NCI-H446 (cell line): ENCODE results near the gene CA14.
A peak's percentile ranks its signal among the peaks of the same experiment; 100 is the strongest.
"Not testable (repeated sequence)": the region's sequence is repeated elsewhere in the genome, so short reads cannot be mapped to it uniquely, and the experiment has no call there.

Experiments
- DNase-seq, 2 experiments: peaks; one replicate each; lab custom pipeline; 2025; lab: John Stamatoyannopoulos, UW

Gene CA14

GRCh38 chr1:150235852-150236613 is 21.5 kb upstream of the CA14 start, which contains the start of gene ANP32E:
Gene ANP32E (minus strand): TSS chr1:150236112. CDS start chr1:150235786, 326 bp downstream.
- peak; percentile 99 for DNase-seq

DNA sequence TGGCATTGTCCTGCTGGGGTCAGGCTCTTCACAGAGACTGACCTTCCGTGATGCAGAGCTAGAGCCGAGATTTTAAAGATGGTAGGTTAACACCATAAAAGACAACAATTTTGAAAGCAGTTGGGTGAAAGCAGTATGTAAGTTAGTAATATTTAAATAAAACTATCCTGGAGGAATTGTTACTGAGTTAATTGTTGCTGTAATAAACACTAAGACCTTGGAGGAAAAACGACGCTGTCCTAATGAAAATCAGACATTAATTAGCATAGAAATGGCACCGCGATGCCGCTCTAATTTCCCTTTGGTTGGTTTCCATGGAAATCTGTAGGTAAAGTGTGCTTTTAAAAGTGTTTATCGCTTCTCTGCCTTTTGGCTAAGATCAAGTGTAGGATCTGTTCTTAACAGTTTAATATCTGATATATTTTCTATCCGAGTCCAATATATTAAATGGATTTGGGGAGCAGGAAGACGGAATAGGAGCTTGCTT is 20.9 kb upstream of the CA14 start:
- DNase-seq, result no peak

DNA sequence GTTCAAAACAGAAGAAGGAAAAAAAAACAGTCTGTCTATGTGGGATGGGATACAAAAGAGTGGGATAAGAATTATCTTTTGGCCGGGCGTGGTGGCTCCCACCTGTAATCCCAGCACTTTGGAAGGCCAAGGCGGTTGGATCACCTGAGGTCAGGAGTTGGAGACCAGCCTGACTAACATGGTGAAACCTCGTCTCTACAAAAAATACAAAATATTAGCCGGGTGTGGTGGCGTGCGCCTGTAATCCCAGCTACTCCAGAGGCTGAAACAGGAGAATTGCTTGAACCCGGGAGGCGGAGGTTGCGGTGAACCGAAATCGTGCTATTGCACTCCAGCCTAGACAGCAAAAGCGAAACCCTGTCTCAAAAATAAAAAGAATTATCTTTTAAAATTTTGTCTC is 20.4 kb upstream of the CA14 start:
- DNase-seq, result not testable (repeated sequence)

DNA sequence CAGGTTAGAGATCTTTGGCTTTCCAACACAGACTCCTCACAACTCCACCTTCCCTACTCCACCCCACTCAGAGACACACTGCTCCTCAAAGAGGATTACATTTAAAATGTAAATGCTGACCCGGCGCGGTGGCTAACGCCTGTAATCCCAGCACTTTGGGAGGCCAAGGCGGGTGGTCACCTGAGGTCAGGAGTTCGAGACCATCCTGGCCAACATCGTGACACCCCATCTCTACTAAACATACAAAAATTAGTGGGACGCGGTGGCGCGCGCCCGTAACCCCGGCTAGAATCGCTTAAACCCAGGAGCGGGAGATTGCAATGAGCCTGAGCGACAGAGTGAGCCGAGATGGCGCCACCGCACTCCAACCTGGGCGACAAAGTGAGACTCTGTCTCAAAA is 19.8 kb upstream of the CA14 start:
- no peak for DNase-seq

DNA sequence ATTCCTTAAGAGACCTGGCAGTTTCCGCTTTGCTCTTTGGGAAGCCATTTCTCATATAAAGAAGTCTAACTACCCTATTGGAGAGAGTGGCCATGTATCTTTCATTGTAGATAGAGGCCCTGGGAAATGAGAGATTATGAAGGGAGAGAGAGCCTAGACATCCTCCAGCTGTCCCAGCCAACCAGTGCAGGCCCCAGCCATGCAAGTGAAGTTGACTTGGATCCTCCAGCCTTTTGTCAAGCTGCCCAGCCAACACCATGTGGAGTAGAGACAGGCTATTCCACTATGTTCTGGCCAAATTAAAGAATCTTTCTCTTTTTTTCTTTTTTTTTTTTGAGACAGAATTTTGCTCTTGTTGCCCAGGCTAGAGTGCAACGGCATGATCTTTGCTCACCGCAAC is 14.6 kb upstream of the CA14 start:
- DNase-seq, result peak in 1 of 2 experiments; percentile 30

GRCh38 chr1:150249936-150250335 is 7.6 kb upstream of the CA14 start:
- no peak for DNase-seq

- DNase-seq, result no peak
Measured at GRCh38 chr1:150256198-150256553, 1.4 kb upstream of the CA14 start.

DNA sequence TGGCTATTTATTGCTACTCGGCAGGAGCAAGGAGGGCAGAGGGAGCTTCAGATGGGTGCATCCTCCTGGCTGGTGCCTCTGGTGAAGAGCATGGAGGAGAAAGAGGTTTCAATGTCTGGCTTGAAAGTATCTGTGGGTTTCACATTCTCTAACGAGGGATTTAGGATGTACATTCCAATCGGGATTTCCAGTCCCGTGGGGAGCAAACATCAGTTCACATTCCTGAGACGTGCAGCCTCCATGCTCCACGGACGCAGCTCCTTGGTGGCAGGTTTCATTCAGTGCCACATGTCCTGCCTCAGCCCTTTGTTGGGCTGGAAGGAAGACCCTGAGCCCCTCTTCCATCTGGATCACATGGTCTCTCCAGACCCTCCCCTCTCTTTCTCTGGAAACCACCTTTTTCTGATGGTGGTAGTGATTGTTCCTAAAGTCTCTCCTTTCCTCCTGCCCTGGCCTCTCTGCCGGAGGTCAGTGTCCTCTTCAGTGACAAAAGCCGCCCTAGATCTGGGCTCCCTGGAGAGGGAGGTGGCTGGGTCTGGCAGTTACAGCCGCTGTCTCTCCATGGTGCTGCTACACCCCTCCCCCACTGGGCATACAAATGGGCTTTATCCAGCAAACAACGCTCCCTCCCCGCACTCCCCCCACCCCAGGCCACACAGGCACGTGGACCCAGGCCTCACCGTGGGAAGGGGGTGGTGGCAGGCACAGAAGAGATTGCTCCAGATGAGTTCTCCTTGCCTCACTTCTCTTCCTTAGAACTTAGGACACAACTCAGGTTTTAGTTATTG is 826 bp upstream of the CA14 start:
- DNase-seq, result no peak

DNA sequence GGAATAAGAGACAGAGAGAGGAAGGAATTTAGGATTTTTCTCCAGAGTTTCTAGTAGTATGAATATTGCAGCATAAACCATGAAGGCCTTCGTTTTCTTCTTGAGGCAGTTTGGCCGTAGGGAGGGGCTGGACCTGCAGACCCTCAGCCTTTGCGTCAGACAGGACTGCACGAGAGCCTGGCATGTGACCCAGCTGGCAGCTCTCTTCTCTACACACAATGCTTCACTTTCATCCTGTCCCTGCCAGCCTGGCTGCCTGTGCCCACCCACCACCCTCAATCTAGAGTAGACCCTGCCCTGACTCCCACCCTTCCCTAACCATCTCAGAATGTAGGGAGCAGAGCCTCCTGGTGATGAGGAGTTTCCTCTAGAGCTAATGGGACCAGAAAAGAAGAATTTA is 1.6 kb downstream of the CA14 start:
- DNase-seq, result no peak

DNA sequence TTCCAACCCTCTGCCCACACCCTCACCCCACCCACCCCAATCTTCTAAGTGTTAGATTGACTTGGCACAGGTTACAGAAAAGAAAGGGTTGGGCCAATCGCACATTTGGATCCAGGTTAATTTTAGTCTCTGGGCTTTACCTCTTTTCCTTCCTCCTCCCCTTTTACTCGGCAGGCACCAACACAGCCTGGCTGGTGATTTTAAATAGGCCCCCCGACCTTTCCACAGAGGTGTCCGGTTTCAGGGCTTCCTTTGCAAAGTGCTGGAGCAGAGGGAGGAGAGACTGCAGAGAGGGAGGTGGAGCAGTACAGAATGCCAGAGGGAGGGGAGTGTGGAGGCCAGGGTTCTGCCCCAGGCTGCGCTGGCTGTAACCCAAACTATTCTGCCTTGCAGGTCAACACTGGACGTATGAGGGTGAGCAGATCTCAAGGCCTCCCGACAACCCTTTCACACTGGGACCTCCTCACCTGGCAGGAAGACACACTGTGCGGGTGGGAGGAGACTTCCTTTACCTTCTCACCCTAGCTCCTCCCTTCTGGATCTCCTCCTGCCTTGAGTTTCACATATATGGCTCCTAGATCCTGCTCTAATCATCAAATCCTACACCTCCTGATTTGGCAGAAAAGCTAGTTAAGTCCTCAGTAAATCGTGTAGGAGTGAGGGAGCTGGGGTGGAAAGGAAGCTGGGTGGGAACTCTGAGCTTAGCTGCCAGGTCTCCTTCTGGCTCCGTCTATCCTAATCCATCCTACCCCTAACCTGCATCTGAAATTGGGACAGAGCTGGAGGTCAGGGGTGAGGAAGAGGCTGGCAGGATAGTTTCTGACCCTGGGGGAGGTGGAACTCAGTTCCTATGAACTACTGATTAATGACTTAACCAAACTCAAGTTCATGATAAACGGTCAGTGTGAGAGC is 2.4 kb downstream of the CA14 start:
- no peak for DNase-seq

DNA sequence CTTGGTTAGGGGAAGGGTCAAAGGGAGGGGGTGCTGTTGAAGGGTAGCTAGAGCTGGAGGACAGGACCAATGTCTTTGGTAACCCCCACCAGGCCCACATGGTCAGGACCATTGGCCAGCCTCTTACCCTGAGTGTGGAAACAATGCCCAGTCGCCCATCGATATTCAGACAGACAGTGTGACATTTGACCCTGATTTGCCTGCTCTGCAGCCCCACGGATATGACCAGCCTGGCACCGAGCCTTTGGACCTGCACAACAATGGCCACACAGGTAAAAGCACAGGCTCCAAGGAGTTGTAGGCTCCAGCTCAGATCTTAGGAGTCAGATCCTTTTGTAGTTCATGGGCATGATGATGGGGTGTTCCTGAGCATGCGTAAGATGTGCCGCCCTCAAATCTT is 3.8 kb downstream of the CA14 start:
- DNase-seq, result no peak

GRCh38 chr1:150262388-150263320 is 5.1 kb downstream of the CA14 start:
- no peak for DNase-seq

DNA sequence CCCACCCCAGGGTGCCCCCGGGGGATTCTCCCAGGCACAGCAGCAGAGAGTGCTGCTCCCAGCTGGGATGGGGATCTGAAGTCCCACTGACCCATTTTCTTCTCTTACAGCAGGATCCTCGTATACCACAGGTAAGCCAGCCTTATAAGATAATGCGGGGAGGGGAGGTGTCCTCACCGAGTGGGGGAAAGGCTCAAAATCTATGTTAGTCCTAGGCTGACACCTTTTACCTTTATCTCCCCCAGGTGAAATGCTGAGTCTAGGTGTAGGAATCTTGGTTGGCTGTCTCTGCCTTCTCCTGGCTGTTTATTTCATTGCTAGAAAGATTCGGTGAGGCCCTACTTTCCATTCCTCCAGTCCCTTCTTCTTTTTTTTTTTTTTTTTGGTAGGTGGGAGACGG is 6.0 kb downstream of the CA14 start:
- DNase-seq, result no peak

DNA sequence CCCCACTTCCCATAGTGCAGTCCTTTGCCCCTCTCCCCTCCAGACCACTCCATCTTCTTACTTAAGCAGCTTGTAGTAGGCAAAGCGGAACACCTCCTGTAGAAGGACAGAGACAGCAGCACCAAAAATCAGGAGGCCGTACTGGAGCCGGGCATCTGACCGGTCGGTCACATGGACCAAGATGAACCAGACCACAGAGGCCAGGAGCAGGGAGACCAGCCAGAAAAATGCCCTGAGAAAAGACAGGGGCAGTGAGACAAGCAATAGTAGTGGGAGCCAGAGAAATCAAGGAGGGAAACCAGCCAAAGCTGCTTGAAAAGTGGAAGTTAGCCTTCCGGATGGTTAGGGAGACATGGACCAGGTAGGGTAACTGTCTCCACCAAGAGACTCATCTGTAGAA is 10.3 kb downstream of the CA14 start:
- DNase-seq, result no peak

DNA sequence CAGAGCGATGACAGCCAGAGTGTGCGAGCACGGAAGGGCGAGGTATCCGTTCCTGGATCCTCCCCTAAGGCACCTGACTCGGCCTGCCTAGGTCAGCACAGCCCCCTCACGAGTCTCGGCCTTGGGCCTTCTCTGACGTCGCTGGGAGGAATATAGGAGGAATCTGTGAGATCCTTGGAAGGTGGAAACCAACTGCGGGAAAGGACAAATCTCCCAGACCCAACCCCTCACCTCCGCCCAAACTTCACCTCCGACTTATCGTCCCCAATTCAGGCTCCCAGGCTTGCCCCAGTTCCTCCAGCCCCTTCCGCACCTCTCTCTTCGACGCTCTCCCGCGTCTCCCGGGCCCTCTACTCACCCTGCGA is 10.7 kb downstream of the CA14 start:
- no peak for DNase-seq

DNA sequence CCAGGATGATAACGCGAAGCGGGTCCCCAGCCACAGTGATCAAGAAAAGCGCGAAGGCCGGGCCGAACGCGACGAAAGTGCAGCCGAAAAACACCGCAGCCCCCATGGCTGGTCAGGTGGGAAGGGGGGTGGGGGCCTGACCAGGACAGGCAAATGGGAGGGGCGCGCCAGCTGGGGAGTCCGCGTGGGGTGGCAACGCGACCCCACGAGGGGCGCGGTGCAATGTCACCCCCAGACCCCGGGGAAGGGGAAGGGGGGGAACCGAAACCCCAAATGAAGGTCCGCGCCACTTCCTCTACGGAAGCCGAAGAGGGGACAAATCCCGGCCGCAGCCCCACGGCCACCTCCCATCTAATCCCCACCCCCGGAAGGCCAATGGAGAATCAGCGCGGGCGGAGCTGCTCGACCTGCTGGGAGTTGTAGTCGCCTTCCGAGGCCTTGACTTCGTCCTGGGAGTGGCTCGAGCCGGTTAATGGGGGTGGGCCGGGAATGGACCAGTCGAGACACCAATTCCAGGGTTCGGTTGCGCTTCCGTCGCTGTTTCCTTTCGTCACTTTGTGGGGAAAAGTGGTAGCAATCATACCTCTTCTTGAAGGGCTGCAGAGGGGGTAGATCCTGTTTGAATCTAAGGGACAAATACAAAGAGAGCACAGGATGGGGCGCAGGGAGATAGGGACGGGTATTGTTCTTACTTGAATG is 11.3 kb downstream of the CA14 start, which contains the start of gene APH1A:
Gene APH1A (minus strand): TSS at position 312 of the 699 bp plus-strand sequence. CDS start 206 bp downstream, at position 106.
- DNase-seq, result peak; percentile 93 to 97

GRCh38 chr1:150269451-150269850 is 11.9 kb downstream of the CA14 start:
- no peak for DNase-seq

DNA sequence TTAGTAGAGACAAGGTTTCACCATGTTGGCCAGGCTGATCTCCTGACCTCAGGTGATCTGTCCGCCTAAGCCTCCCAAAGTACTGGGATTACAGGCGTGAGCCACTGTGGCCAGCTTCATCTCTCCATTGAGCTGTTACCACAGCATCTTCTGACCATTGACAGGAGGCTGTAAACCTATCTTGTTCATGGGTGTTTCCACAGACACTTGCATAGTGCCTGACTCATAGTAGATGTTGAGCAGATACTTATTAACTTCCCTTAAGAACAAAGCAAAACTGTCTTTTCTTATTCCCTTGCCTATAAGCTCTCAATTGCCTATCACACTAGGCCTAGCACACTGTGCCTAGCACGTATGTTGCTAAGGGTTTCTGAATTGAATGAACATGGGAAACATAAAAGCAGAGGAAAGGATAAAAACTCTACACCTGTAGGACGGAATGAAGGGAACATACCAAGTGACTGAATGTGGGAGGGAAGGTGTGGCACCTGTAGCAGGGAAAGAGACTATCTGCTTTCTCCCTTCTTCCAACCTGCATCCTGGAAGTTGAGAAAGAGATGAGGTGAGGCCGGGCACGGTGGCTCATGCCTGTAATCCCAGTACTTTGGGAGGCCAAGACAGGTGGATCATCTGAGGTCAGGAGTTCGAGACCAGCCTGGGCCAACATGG is 13.9 kb downstream of the CA14 start:
- no peak for DNase-seq

DNA sequence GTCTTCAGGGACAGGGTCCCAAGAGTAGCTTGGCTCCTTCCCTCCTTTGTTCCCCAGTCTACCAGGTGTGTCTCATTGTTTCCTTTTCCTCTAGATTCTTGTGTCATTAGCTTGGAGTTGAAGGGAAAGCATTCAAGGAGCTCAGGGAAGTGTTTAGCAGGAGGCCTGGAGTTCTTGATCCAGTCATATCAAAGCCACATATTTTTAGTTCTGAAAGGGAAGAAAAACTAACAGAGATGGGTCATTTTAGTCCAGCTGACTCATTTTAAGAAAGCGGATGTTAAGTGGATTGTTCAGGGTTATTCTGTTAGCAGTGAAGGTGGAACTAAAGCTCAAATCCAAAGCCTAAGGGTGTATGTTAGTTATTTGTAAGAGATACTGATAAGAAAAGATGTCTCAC is 15.7 kb downstream of the CA14 start:
- no peak for DNase-seq
